ENCODE data around the gene MYOG. TPM values are rescaled to one million over a fixed set of nuclear protein-coding genes. Genes with fewer than 3 reads are reported as not detected.

MYOG gene
- total and polyA plus RNA-seq, 10 of the 15 experiments (the other 5 are each of a cell fraction or from before 2014, with no cell fraction given) = not detected

DNA sequence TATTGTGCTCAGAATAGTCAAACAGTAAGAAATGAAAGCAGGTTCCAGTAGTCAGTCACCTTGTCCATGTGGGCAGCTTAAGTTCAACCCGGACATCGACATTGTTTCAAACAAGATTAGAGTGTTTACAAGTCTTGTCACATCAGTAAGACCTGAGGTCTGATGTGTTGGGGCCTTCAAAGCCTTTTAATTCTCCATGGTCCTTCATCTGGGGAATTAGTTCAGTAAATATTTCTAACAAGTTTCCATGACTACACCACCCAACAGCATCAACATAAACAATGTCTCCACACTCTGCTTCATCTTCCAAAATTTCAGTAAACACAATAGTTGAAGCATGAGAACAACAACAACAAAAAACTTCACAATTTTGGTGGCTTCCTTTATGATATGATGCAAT, 26.7 kb upstream of the MYOG start:
- no peaks in the 10 kb centered on the region for H3K79me2 ChIP-seq (ENCODE audit: control insufficient read depth, insufficient read depth, low read length)
- RAD21 ChIA-PET (ENCODE audit: unreplicated experiment) = no interaction called here
- H3K4me2 ChIP-seq (ENCODE audit: control insufficient read depth, insufficient read depth) = no peak overlapping the region
- intact Hi-C loops (cut with micrococcal nuclease; ENCODE audit: unreplicated experiment) (no loop called here), in situ Hi-C loops (cut with MboI) (no loop called here)
- SMC1A ChIA-PET (ENCODE audit: uncharacterized antibody, unreplicated experiment) = interaction anchor here (1.6 kb wide), 1 partner anchor 61 kb away, joined by 3 read pairs; no protein-coding TSS in a partner anchor
- no peak for DNase-seq (ENCODE audit: low read depth, low spot score)
- CTCF ChIA-PET = no interaction called here
- H3K36me3 ChIP-seq (ENCODE audit: control insufficient read depth in 2 of 2, insufficient read depth in 2 of 2, low read length in 1 of 2) = no peaks in the 10 kb centered on the region
- no peak for FAIRE-seq
- POLR2A ChIA-PET = no interaction called here
- TF ChIP-seq, protein P1, sequence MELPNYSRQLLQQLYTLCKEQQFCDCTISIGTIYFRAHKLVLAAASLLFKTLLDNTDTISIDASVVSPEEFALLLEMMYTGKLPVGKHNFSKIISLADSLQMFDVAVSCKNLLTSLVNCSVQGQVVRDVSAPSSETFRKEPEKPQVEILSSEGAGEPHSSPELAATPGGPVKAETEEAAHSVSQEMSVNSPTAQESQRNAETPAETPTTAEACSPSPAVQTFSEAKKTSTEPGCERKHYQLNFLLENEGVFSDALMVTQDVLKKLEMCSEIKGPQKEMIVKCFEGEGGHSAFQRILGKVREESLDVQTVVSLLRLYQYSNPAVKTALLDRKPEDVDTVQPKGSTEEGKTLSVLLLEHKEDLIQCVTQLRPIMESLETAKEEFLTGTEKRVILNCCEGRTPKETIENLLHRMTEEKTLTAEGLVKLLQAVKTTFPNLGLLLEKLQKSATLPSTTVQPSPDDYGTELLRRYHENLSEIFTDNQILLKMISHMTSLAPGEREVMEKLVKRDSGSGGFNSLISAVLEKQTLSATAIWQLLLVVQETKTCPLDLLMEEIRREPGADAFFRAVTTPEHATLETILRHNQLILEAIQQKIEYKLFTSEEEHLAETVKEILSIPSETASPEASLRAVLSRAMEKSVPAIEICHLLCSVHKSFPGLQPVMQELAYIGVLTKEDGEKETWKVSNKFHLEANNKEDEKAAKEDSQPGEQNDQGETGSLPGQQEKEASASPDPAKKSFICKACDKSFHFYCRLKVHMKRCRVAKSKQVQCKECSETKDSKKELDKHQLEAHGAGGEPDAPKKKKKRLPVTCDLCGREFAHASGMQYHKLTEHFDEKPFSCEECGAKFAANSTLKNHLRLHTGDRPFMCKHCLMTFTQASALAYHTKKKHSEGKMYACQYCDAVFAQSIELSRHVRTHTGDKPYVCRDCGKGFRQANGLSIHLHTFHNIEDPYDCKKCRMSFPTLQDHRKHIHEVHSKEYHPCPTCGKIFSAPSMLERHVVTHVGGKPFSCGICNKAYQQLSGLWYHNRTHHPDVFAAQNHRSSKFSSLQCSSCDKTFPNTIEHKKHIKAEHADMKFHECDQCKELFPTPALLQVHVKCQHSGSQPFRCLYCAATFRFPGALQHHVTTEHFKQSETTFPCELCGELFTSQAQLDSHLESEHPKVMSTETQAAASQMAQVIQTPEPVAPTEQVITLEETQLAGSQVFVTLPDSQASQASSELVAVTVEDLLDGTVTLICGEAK (IDR thresholded peaks at IDR 0.05; ENCODE audit: borderline replicate concordance) = no peak
- TF ChIP-seq MEF2A (IDR thresholded peaks at IDR 0.05; ENCODE audit: insufficient read depth, low read depth, low read length) (no peak), BHLHE40 (IDR thresholded peaks at IDR 0.05; ENCODE audit: borderline replicate concordance in 1 of 2, low read depth in 2 of 2, low read length in 1 of 2) (no peak), FOXK2 (IDR thresholded peaks at IDR 0.05) (no peak), BRCA1 (IDR thresholded peaks at IDR 0.05; ENCODE audit: low read depth, low read length) (no peak), SPI1 (IDR thresholded peaks at IDR 0.05; ENCODE audit: borderline replicate concordance, insufficient read depth, low read depth, low read length) (no peak), TCF12 (IDR thresholded peaks at IDR 0.05; ENCODE audit: low read depth, low read length) (no peak)
- TF ChIP-seq, protein P2, sequence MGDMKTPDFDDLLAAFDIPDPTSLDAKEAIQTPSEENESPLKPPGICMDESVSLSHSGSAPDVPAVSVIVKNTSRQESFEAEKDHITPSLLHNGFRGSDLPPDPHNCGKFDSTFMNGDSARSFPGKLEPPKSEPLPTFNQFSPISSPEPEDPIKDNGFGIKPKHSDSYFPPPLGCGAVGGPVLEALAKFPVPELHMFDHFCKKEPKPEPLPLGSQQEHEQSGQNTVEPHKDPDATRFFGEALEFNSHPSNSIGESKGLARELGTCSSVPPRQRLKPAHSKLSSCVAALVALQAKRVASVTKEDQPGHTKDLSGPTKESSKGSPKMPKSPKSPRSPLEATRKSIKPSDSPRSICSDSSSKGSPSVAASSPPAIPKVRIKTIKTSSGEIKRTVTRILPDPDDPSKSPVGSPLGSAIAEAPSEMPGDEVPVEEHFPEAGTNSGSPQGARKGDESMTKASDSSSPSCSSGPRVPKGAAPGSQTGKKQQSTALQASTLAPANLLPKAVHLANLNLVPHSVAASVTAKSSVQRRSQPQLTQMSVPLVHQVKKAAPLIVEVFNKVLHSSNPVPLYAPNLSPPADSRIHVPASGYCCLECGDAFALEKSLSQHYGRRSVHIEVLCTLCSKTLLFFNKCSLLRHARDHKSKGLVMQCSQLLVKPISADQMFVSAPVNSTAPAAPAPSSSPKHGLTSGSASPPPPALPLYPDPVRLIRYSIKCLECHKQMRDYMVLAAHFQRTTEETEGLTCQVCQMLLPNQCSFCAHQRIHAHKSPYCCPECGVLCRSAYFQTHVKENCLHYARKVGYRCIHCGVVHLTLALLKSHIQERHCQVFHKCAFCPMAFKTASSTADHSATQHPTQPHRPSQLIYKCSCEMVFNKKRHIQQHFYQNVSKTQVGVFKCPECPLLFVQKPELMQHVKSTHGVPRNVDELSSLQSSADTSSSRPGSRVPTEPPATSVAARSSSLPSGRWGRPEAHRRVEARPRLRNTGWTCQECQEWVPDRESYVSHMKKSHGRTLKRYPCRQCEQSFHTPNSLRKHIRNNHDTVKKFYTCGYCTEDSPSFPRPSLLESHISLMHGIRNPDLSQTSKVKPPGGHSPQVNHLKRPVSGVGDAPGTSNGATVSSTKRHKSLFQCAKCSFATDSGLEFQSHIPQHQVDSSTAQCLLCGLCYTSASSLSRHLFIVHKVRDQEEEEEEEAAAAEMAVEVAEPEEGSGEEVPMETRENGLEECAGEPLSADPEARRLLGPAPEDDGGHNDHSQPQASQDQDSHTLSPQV (IDR thresholded peaks at IDR 0.05) = no peak
- TF ChIP-seq, protein P3, sequence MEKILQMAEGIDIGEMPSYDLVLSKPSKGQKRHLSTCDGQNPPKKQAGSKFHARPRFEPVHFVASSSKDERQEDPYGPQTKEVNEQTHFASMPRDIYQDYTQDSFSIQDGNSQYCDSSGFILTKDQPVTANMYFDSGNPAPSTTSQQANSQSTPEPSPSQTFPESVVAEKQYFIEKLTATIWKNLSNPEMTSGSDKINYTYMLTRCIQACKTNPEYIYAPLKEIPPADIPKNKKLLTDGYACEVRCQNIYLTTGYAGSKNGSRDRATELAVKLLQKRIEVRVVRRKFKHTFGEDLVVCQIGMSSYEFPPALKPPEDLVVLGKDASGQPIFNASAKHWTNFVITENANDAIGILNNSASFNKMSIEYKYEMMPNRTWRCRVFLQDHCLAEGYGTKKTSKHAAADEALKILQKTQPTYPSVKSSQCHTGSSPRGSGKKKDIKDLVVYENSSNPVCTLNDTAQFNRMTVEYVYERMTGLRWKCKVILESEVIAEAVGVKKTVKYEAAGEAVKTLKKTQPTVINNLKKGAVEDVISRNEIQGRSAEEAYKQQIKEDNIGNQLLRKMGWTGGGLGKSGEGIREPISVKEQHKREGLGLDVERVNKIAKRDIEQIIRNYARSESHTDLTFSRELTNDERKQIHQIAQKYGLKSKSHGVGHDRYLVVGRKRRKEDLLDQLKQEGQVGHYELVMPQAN (conservative IDR thresholded peaks at IDR 0.05) = no peak
- no peaks in the 10 kb centered on the region for H3K9me3 ChIP-seq (replicated peaks; ENCODE audit: control insufficient read depth, insufficient read depth, low read length)
- 0% methylated on average over 2 of the region's 2 CpGs for WGBS (ENCODE audit: insufficient coverage, insufficient replicate concordance, low lambda C conversion rate, missing lambda C conversion rate)
- peaks cover 2 to 6% of the 10 kb centered on the region in 2 experiments; a peak in 3 of 4 replicates for H3K27me3 ChIP-seq (replicated peaks in 1 of 2; ENCODE audit: control insufficient read depth in 2 of 2, insufficient read depth in 2 of 2, low read length in 1 of 2)
- no peak overlapping the region for H2AFZ ChIP-seq (ENCODE audit: control insufficient read depth, low read depth, low read length)
- H3K27ac ChIP-seq (ENCODE audit: control insufficient read depth, insufficient read depth) = no peak overlapping the region
- H4K20me1 ChIP-seq (ENCODE audit: control insufficient read depth, insufficient read depth) = no peaks in the 10 kb centered on the region
- H3K9ac ChIP-seq (ENCODE audit: control insufficient read depth, insufficient read depth, low read length) = no peak overlapping the region
- BruUV-seq (replicated peaks) = no TSS peak
- no peak overlapping the region for H3K4me3 ChIP-seq
- no peaks in the 10 kb centered on the region for H3K4me1 ChIP-seq (ENCODE audit: control insufficient read depth, insufficient read depth, low read length)
- ATAC-seq = no peak
